CD4-positive, alpha-beta T cell (primary cell): ENCODE measurements around the gene PAGE5. TPM values are rescaled to one million over a fixed set of nuclear protein-coding genes. Genes with fewer than 3 reads are reported as not detected.

Experiments used
- ATAC-seq: fragments of 200-7000 bp; cut with Tn5 transposase; one replicate; pipeline ENCODE4 v1.10.0; 2022; ENCODE audit warnings: mild to moderate bottlenecking; ENCODE audit not compliant: poor library complexity
- CTCF ChIA-PET: fragments of 350-600 bp; sonication (Branson Sonifier 250); formaldehyde crosslinking; loops from one replicate; lab custom pipeline; 2021; ENCODE audit warnings: antibody characterized with exemption, inconsistent platforms; lab: Charles Lee
- POLR2A ChIA-PET: fragments of 350-600 bp; sonication (Branson Sonifier 250); formaldehyde crosslinking; loops from one replicate; lab custom pipeline; 2021; ENCODE audit warnings: antibody characterized with exemption, inconsistent platforms; lab: Charles Lee
- DNase-seq, 14 experiments: peaks; one replicate each; pipeline ENCODE4 v3.0.0-alpha.2; 2013 to 2020; ENCODE audit warnings: mixed read lengths in 2 of 14
- H3K27ac ChIP-seq, 2 donors: one replicate each; pipeline versions ENCODE4 v1.5.1 to v1.7.0; 2013; ENCODE audit warnings: low read length in 2 of 2, low read depth in 1 of 2, mild to moderate bottlenecking in 1 of 2
- H3K27me3 ChIP-seq, 2 experiments: 1 replicate in 1 of 2; 2 replicates in 1 of 2; pipeline versions ENCODE4 v1.6.1 to v1.7.0; 2013; ENCODE audit warnings: low read length in 2 of 2, control low read depth in 1 of 2, mild to moderate bottlenecking in 1 of 2, moderate library complexity in 1 of 2; ENCODE audit not compliant: insufficient read depth in 2 of 2, control insufficient read depth in 1 of 2
- H3K36me3 ChIP-seq: one replicate; pipeline ENCODE4 v1.6.1; 2013; ENCODE audit warnings: low read length, control low read depth; ENCODE audit not compliant: insufficient read depth
- H3K4me1 ChIP-seq: one replicate; pipeline ENCODE4 v1.6.1; 2013; ENCODE audit warnings: low read length, control low read depth; ENCODE audit not compliant: insufficient read depth
- H3K4me3 ChIP-seq: one replicate; pipeline ENCODE4 v1.5.1; 2013; ENCODE audit warnings: mild to moderate bottlenecking, low read length, moderate library complexity
- H3K9me3 ChIP-seq, 2 experiments: 1 replicate in 1 of 2; 2 replicates in 1 of 2; pipeline versions ENCODE4 v1.6.1 to v1.7.0; 2013; ENCODE audit warnings: low read length in 2 of 2, mild to moderate bottlenecking in 2 of 2, control low read depth in 1 of 2, moderate library complexity in 1 of 2; ENCODE audit not compliant: control insufficient read depth in 1 of 2, insufficient read depth in 1 of 2
- H3K27ac Mint-ChIP-seq: one replicate; pipeline ENCODE4 v1.8.0; 2020; ENCODE audit warnings: mixed read lengths
- H3K27me3 Mint-ChIP-seq: one replicate; pipeline ENCODE4 v1.8.0; 2021; ENCODE audit warnings: mixed read lengths
- H3K36me3 Mint-ChIP-seq: one replicate; pipeline ENCODE4 v1.8.0; 2021; ENCODE audit warnings: low read depth, mixed read lengths
- H3K4me1 Mint-ChIP-seq: one replicate; pipeline ENCODE4 v1.8.0; 2021; ENCODE audit warnings: low read depth, mixed read lengths
- H3K4me3 Mint-ChIP-seq: one replicate; pipeline ENCODE4 v1.8.0; 2020; ENCODE audit warnings: mild to moderate bottlenecking, mixed read lengths
- H3K9me3 Mint-ChIP-seq: one replicate; pipeline ENCODE4 v1.8.0; 2020; ENCODE audit warnings: mixed read lengths
- intact Hi-C, 2 experiments: fragments of 100-400 bp; cut with DNase I in 1 of 2; cut with micrococcal nuclease in 1 of 2; formaldehyde crosslinking; loops; one replicate each; pipeline versions ENCODE4 v1.15.1 to v1.9.0; 2023 to 2025; cut with DNase I, micrococcal nuclease
- total RNA-seq, 174 experiments: library from RNA in 2 of 174; stranded (reverse) in 2 of 174; gene quantifications; one replicate each; pipeline ENCODE4 v1.2.3 and lab custom pipeline; 2021 to 2026
- TF ChIP-seq, protein P1 (sequence below): fragments of 200-600 bp; IDR thresholded peaks from one replicate; pipeline ENCODE4 v1.8.0; 2022; ENCODE audit warnings: antibody characterized with exemption, mild to moderate bottlenecking

The PAGE5 gene
- total RNA-seq, 2 experiments from 2014 or later: not detected

DNA sequence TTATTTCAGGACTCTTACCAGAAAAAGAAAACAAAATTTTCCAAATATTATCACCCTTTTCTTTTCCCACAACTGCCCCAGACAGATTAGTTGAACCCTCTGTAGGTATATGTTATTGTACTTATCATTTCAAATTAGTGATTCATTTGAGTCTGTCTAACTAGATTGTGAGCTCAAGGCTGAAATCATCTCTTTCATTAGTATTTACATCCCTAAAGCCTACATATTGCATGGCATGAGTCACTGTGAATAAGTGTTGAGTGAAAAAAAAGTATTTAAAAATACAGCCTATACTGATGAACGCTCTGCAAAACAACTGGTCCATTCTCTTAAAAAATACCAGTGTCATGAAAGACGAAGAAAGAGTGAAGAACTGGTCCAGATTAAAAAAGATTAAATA lies 40.7 kb downstream of the PAGE5 start:
- no peak for ATAC-seq
- TF ChIP-seq, protein P1, sequence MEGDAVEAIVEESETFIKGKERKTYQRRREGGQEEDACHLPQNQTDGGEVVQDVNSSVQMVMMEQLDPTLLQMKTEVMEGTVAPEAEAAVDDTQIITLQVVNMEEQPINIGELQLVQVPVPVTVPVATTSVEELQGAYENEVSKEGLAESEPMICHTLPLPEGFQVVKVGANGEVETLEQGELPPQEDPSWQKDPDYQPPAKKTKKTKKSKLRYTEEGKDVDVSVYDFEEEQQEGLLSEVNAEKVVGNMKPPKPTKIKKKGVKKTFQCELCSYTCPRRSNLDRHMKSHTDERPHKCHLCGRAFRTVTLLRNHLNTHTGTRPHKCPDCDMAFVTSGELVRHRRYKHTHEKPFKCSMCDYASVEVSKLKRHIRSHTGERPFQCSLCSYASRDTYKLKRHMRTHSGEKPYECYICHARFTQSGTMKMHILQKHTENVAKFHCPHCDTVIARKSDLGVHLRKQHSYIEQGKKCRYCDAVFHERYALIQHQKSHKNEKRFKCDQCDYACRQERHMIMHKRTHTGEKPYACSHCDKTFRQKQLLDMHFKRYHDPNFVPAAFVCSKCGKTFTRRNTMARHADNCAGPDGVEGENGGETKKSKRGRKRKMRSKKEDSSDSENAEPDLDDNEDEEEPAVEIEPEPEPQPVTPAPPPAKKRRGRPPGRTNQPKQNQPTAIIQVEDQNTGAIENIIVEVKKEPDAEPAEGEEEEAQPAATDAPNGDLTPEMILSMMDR: no peak
- intact Hi-C loops: no loop called here
- CTCF ChIA-PET: no interaction called here
- Histone ChIP-seq H3K36me3 (no peaks in the 10 kb centered on the region), H3K27ac (no peak overlapping the region), H3K4me3 (no peak overlapping the region), H3K27me3 (no peaks in the 10 kb centered on the region), H3K4me1 (no peaks in the 10 kb centered on the region), H3K9me3 (no peaks in the 10 kb centered on the region)
- no peak overlapping the region for H3K27ac Mint-ChIP-seq
- H3K36me3 Mint-ChIP-seq: no peaks in the 10 kb centered on the region
- no peaks in the 10 kb centered on the region for H3K27me3 Mint-ChIP-seq
- no peaks in the 10 kb centered on the region for H3K9me3 Mint-ChIP-seq
- POLR2A ChIA-PET: no interaction called here
- DNase-seq: no peak
- H3K4me1 Mint-ChIP-seq: no peaks in the 10 kb centered on the region
- no peak overlapping the region for H3K4me3 Mint-ChIP-seq

DNA sequence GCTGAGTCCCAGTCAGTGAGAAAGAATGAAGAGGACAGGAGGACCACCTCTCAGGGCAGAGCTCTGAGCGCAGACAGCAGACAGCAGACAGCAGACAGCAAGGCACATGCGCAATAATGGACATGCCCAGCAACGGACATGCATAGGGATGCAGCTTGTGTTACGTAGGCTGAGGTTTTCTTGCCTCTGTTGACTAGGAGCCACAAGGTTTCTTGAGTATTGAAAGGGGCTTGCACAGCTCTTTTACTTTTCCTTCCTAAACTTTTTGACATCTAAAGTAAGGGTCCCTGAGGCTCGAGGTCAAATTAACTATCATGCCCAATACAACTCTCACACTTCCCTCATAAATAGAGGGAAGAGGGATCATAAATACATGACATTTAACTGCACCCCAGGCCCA lies 44.7 kb downstream of the PAGE5 start, which contains the start of gene PAGE3:
PAGE3 (minus strand) TSS at position 101 of the 400 bp plus-strand sequence. CDS start 1,013 bp downstream, outside the sequence.
- Histone ChIP-seq H3K27ac (no peak within 1 kb of the TSS), H3K4me1 (no peaks in the 10 kb centered on the region), H3K27me3 (no peaks in the 10 kb centered on the region), H3K9me3 (no peaks in the 10 kb centered on the region), H3K36me3 (no peaks in the 10 kb centered on the region), H3K4me3 (no peak within 1 kb of the TSS)
- Mint-ChIP-seq H3K27me3 (no peaks in the 10 kb centered on the region), H3K36me3 (no peaks in the 10 kb centered on the region), H3K4me3 (no peak within 1 kb of the TSS), H3K27ac (no peak within 1 kb of the TSS), H3K9me3 (no peaks in the 10 kb centered on the region), H3K4me1 (no peaks in the 10 kb centered on the region)
- ATAC-seq (no peak), DNase-seq (no peak)
- ChIA-PET CTCF (no interaction called here), POLR2A (no interaction called here)
- intact Hi-C loops: no loop called here
- TF ChIP-seq, protein P1: no peak

Other genes starting within 250 kb of the PAGE5 start
- gene PFKFB1, start 226.2 kb upstream of the PAGE5 start, total RNA-seq: under 1 TPM; 0.31 to 0.49 TPM
- 1 to 10 TPM; 6.4 to 7.2 TPM for gene APEX2, start 220.0 kb upstream of the PAGE5 start, total RNA-seq
- not detected for gene ALAS2, start 189.4 kb upstream of the PAGE5 start, total RNA-seq
- gene PAGE2B, start 145.3 kb upstream of the PAGE5 start, total RNA-seq: 1 to 10 TPM in 1 of 2 experiments, under 1 TPM in 1; 0.99 to 1.0 TPM
- not detected for gene PAGE2, start 131.3 kb upstream of the PAGE5 start, total RNA-seq
- not detected for gene PAGE3, start 44.6 kb downstream of the PAGE5 start, total RNA-seq
- 10 to 100 TPM; 17.7 to 18.7 TPM for gene MAGEH1, start 231.8 kb downstream of the PAGE5 start, total RNA-seq